ENCODE results near the gene DNAJC9. TPM values are rescaled to one million over a fixed set of nuclear protein-coding genes. Genes with fewer than 3 reads are reported as not detected.

DNAJC9 gene
- total and polyA plus RNA-seq, 8 donors: 3.5 to 26.4 (median 12.6) TPM

DNA sequence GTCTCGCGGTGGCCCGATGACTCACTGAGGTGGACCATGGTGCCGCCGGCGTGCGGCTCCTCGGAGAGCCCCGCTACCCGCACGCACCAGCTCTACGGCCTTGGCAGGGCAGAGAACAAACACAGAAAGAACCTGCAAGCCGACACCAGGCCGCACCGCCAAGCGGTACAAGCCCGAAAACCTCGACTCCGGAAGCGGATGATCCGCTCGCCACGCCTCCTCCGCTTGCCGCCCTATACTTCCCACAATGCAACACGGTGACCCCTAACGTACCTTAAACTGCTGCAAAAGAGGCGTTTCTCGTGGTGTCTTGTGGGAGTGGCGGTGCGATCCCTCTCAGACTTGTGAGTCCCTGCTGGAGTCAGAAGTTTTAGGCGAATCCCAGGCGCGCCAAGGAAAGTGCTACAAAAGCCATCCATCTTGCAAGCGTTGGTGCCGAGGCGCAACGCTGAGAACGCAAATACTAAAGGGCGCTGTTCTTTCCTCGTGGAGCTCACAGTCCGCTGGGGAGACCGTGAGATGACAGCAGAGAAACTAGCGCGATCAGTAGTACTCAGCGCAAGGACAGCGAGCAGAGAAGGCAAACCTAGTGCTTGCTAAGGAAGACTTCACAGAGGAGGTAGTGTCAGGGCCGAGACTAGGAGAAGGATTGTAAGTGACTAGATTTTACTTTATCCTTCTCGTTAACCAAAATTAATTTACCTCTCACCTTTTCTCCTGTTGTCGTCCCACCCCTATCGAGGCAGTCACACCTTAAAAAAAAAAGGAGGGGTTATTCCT lies 5.6 kb upstream of the DNAJC9 start, which contains the start of gene MRPS16:
TSS of gene MRPS16 (minus strand) at position 200 of the 780 bp plus-strand sequence. CDS start at position 38, 162 bp downstream.
- peak within 1 kb of the TSS; percentile 76 to 87 (median 84) for H3K4me3 ChIP-seq
- peaks cover 28 to 40% (median 33%) of the 10 kb centered on the region in 4 donors for H3K4me1 ChIP-seq
- 0 to 1% (median 0%) methylated on average over 51 of the region's 51 CpGs for WGBS, 5 donors
- TF ChIP-seq POLR2AphosphoS5 (IDR thresholded peaks at IDR 0.05): peak; percentile 89 to 99 (median 99)
- TF ChIP-seq EP300 (IDR thresholded peaks at IDR 0.05): no peak
- peak in 1 of 4 donors; percentile 55 for TF ChIP-seq POLR2A (IDR thresholded peaks at IDR 0.05)
- H3K27me3 ChIP-seq: no peaks in the 10 kb centered on the region
- peak within 1 kb of the TSS; percentile 93 to 95 (median 94) for H3K27ac ChIP-seq
- peak; percentile 93 to 99 for DNase-seq
- peaks cover 15 to 23% (median 22%) of the 10 kb centered on the region in 4 donors for H3K36me3 ChIP-seq
- intact Hi-C loops (cut with DNase I; ENCODE audit: low total_unique reads): no loop called here
- H3K9me3 ChIP-seq: no peaks in the 10 kb centered on the region

DNA sequence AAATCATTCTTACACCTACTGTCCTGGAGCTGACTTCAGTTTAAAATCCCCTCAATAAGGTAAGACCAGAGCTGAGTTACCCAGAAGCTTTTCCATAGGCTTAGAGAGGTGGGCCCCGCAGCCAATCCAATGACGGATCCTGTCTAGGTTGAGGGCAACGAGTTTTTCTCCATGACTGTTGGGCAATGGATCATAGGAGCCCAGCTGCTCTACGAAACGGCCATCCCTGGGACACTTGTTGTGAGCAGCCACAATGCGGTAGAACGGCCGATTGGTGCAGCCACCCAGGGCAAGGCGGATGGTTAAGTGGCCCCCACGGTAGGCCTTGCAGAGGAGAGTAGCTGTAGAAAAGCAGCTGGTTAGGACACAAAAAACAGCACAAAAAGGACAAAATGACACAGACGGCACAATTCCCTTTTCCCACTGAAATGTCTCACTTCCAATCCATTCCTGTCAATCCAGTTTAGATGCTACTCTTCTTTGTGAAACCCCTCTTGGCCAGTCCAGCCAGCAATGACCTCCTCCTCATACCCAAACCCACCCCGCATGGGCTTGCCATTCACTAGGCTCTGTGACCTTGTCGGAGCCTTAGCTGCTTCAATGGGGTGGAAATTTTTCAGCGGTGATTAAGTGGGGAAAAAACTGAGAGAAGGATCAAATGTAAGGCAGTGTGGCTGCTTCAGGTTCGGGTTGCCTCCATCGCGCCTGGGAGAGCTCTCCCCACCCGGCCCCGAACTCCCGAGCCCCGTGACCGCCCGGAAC lies 4.8 kb upstream of the DNAJC9 start:
- peaks cover 28 to 43% (median 38%) of the 10 kb centered on the region in 4 donors for H3K4me1 ChIP-seq
- H3K36me3 ChIP-seq: peaks cover 15 to 23% (median 22%) of the 10 kb centered on the region in 4 donors
- H3K9me3 ChIP-seq: no peaks in the 10 kb centered on the region
- no peaks in the 10 kb centered on the region for H3K27me3 ChIP-seq
- TF ChIP-seq EP300 (IDR thresholded peaks at IDR 0.05) (no peak), POLR2A (IDR thresholded peaks at IDR 0.05) (no peak), POLR2AphosphoS5 (IDR thresholded peaks at IDR 0.05) (no peak)
- TF ChIP-seq, protein P1, sequence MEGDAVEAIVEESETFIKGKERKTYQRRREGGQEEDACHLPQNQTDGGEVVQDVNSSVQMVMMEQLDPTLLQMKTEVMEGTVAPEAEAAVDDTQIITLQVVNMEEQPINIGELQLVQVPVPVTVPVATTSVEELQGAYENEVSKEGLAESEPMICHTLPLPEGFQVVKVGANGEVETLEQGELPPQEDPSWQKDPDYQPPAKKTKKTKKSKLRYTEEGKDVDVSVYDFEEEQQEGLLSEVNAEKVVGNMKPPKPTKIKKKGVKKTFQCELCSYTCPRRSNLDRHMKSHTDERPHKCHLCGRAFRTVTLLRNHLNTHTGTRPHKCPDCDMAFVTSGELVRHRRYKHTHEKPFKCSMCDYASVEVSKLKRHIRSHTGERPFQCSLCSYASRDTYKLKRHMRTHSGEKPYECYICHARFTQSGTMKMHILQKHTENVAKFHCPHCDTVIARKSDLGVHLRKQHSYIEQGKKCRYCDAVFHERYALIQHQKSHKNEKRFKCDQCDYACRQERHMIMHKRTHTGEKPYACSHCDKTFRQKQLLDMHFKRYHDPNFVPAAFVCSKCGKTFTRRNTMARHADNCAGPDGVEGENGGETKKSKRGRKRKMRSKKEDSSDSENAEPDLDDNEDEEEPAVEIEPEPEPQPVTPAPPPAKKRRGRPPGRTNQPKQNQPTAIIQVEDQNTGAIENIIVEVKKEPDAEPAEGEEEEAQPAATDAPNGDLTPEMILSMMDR (IDR thresholded peaks at IDR 0.05): no peak
- peak overlapping the region; percentile 76 to 87 (median 84) for H3K4me3 ChIP-seq
- peak overlapping the region; percentile 93 to 95 (median 94) for H3K27ac ChIP-seq
- 8 to 14% (median 10%) methylated on average over 16 to 23 of the region's 23 CpGs for WGBS, 5 donors
- intact Hi-C loops (cut with DNase I; ENCODE audit: low total_unique reads): no loop called here
- DNase-seq: peak in 1 of 2 donors; percentile 34

DNA sequence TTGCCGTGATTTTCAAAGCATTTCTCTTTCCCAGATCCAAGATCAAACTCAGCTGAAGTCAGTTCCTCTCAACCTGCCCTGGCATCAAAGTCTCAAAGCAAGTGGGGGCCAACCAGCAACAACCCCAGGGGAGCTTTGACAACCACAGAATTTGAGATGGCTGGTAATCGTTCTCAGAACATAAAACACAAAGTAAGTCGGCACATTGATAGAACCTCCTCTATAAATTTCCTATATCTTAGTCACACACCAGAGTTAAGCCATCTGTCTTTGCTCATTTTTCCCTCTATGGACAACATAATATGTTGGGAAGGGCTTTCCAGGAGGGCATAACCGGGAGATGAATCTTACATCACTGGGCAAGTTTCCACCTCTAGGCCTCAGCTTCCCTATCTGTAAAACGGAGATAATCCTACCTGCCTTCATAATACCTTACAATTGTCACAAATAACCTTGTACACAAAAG lies 1.2 kb upstream of the DNAJC9 start:
- WGBS, 5 donors: 63 to 76% (median 71%) methylated on average over 5 of the region's 5 CpGs
- no peak overlapping the region for H3K4me3 ChIP-seq
- no peak for DNase-seq
- intact Hi-C loops (cut with DNase I; ENCODE audit: low total_unique reads): no loop called here
- no peaks in the 10 kb centered on the region for H3K27me3 ChIP-seq
- peak overlapping the region in 4 of 5 donors; percentile 84 to 94 (median 88) for H3K27ac ChIP-seq
- no peaks in the 10 kb centered on the region for H3K9me3 ChIP-seq
- H3K4me1 ChIP-seq: peaks cover 38 to 66% (median 49%) of the 10 kb centered on the region in 4 donors
- TF ChIP-seq EP300 (IDR thresholded peaks at IDR 0.05) (no peak), POLR2AphosphoS5 (IDR thresholded peaks at IDR 0.05) (no peak), POLR2A (IDR thresholded peaks at IDR 0.05) (no peak)
- TF ChIP-seq, protein P1 (IDR thresholded peaks at IDR 0.05): no peak
- peaks cover 17 to 45% (median 38%) of the 10 kb centered on the region in 4 donors for H3K36me3 ChIP-seq

DNA sequence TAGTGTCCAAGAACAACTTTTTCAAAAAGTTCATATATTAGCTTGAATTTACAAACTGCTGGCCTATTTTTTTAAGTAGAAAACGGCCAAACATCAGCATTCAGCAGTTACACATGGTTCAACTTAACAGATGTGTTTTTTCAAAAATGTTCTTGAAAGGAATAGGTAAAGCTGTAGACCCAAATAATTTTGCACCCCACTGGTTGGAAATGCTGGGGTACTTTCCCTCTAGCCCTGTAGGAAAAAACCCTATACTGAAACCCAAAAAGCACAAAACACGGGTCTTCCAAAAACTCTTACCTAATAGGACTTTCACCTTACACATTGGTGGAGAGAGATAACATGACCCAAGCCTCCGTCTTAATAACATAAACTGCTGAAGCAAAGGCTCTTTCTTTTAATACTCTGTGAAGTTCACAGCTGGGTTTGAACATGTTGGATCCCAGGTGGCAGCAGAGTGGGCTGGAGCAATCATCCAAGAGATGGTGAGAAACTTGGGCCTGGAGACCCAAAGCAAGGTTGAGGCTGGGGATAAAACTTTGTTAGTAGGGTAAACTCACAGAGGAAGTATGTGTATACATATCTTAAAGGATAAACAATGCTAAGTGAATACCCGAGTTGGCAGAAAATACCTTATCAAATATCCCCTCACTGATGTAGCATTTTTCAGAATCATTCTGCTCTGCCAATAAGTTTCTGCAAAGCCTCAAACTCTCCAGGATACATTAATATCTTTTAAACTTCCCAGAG lies 629 bp upstream of the DNAJC9 start:
- DNase-seq: peak in 1 of 2 donors; percentile 17
- peaks cover 34 to 64% (median 46%) of the 10 kb centered on the region in 4 donors for H3K4me1 ChIP-seq
- TF ChIP-seq EP300 (IDR thresholded peaks at IDR 0.05) (no peak), POLR2AphosphoS5 (IDR thresholded peaks at IDR 0.05) (no peak), POLR2A (IDR thresholded peaks at IDR 0.05) (no peak)
- TF ChIP-seq, protein P1 (IDR thresholded peaks at IDR 0.05): no peak
- 17 to 26% (median 18%) methylated on average over 4 of the region's 4 CpGs for WGBS, 5 donors
- H3K9me3 ChIP-seq: no peaks in the 10 kb centered on the region
- H3K27ac ChIP-seq: peak overlapping the region; percentile 84 to 95 (median 88)
- no peaks in the 10 kb centered on the region for H3K27me3 ChIP-seq
- peak overlapping the region; percentile 70 to 91 (median 83) for H3K4me3 ChIP-seq
- H3K36me3 ChIP-seq: peaks cover 23 to 51% (median 44%) of the 10 kb centered on the region in 4 donors
- intact Hi-C loops (cut with DNase I; ENCODE audit: low total_unique reads): no loop called here
